ENCODE data around the gene NCOA1.
A peak's percentile ranks its signal among the peaks of the same experiment; 100 is the strongest.

The NCOA1 gene

DNA sequence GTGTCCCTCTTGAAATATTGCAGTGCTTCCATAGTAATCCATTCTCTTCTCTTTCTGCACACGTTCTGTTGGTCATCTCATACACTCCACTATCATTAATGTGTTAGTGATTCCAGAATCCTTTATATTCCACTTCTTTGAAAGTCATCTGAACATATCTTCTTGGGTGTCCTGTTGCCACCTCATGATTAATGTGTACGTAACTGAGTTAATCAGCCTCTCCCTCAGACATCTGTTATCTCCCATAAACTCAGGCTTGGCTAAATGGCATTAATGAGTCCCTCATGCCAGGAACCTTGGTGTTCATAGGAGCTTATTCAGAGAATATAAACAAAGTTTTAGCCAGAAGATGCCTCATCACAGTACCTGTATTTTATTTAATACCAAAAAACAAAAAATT is 126.4 kb downstream of the NCOA1 start:
- TF ChIP-seq, protein P1, sequence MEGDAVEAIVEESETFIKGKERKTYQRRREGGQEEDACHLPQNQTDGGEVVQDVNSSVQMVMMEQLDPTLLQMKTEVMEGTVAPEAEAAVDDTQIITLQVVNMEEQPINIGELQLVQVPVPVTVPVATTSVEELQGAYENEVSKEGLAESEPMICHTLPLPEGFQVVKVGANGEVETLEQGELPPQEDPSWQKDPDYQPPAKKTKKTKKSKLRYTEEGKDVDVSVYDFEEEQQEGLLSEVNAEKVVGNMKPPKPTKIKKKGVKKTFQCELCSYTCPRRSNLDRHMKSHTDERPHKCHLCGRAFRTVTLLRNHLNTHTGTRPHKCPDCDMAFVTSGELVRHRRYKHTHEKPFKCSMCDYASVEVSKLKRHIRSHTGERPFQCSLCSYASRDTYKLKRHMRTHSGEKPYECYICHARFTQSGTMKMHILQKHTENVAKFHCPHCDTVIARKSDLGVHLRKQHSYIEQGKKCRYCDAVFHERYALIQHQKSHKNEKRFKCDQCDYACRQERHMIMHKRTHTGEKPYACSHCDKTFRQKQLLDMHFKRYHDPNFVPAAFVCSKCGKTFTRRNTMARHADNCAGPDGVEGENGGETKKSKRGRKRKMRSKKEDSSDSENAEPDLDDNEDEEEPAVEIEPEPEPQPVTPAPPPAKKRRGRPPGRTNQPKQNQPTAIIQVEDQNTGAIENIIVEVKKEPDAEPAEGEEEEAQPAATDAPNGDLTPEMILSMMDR (conservative IDR thresholded peaks at IDR 0.05; ENCODE audit: low read length) = no peak
- peak; percentile 6 for DNase-seq (ENCODE audit: low read depth)

DNA sequence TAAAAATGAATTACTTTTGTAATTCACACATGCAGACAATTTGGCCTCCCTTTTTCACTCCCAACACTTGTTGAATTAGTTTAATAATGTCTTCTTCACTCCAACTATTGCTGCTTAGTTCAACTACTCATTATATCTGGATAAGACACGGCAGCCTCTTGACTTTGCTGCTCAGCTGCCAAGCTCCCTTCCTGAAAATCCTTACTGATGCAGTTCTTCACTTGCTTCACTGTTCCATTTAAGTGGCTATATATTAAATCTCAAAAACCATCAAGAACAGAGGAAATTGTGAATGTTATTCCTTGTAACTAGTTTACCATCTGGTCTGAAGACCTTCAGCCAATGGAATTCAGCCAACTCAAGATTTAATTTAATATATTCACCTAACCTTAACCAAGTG is 127.1 kb downstream of the NCOA1 start:
- H3K4me3 ChIP-seq (ENCODE audit: low read length) = no peak overlapping the region

More for the DNA sequence above, 126.4 kb downstream of the NCOA1 start:
- H3K4me3 ChIP-seq (ENCODE audit: low read length) = no peak overlapping the region

DNA sequence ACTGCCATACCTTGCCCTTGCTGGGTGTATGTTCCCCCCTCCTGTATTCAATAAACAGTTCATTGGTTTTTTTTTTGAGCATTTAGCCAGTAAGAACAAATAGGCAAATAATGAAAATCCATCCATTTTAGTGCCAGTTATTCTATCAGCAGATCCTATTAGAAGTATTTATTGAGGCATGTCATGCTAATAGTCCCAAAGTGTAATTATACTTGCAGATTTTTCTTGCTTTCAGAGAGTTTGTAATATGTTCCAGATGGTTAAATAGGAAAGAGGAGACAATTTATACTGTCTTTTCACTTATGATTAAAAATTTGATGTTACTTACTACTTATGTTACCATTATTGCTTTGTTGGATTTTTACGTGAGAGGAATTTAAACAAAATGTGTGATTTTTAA is 127.6 kb downstream of the NCOA1 start:
- no peak for DNase-seq (ENCODE audit: low read depth)
- H3K4me3 ChIP-seq (ENCODE audit: low read length) = no peak overlapping the region
- TF ChIP-seq, protein P1 (conservative IDR thresholded peaks at IDR 0.05; ENCODE audit: low read length) = no peak

More for the DNA sequence above, 127.1 kb downstream of the NCOA1 start:
- TF ChIP-seq, protein P1 (conservative IDR thresholded peaks at IDR 0.05; ENCODE audit: low read length) = no peak
- DNase-seq (ENCODE audit: low read depth) = no peak

DNA sequence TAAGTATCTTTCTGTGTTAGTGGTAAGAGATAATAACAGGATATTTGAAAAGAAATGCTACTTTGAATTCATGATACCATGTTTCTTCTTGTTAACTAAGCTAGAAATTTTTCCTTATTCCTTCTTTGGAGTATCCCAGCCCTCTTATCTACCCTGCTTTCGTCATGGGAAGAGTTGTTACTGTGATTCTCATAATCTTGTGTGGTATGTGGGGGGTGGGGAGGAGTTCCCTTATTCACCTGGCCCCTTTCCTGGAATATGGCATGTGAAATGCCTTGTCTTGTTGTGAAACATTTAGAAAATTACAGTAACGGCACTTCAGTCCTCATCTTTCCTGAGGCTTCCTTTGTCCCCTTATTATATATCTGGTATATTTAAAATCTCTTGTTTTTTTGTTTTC is 129.9 kb downstream of the NCOA1 start:
- H3K4me3 ChIP-seq (ENCODE audit: low read length) = no peak overlapping the region
- peak; percentile 16 for DNase-seq (ENCODE audit: low read depth)
- TF ChIP-seq, protein P1 (conservative IDR thresholded peaks at IDR 0.05; ENCODE audit: low read length) = no peak

DNA sequence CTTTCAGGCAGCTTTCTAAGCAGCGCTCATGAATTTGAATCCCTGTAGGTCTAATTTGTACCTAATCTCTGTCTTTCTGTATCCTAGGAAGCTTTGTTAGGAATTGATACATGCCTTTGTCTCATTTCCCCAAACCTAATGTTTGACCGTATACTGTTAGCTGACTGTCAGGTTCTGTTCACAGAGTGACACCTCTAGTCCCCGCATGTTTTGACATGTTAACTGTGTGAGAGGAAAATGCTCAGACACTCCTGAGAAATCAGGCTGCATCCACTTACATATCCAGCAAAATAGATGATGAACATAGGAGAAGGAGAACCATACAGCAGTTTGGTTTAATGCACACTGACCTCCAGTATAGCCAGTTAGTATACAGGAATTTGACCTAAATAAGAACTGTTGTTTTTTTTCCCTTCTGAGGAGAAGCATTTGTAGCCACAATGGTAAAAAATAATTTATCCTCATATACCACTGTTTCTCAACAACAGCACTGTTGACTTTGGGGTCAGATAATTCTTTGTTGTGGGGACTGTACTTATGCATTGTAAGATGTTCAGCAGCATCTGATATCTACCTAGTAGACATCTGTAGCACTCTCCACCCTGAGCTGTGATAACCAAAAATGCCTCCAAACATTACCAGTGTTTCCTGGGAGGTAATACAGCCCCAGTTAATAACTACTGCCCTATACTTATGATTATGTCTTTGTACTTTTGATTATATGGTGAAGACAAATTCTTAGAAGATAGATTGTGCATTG is 130.9 kb downstream of the NCOA1 start:
- no peak for DNase-seq (ENCODE audit: low read depth)
- H3K4me3 ChIP-seq (ENCODE audit: low read length) = no peak overlapping the region
- TF ChIP-seq, protein P1 (conservative IDR thresholded peaks at IDR 0.05; ENCODE audit: low read length) = no peak

DNA sequence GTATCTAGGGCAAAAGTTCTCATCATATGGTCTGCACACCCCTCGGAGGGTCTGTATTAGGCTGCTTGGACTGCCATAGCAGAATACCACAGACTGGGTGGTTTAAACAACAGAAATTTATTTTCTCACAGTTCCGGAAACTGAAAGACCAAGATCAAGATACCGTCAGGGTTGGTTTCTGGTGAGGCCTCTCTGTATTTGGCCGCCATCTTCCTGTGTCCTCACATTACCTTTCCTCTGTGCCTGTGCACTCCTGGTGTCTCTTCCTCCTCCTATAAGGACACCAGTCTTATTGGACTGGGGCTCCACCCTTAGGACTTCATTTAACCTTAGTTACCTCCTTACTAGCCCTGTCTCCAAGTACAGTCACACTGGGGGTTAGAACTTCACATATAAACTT is 132.5 kb downstream of the NCOA1 start:
- H3K4me3 ChIP-seq (ENCODE audit: low read length) = no peak overlapping the region
- TF ChIP-seq, protein P1 (conservative IDR thresholded peaks at IDR 0.05; ENCODE audit: low read length) = no peak
- DNase-seq (ENCODE audit: low read depth) = no peak

DNA sequence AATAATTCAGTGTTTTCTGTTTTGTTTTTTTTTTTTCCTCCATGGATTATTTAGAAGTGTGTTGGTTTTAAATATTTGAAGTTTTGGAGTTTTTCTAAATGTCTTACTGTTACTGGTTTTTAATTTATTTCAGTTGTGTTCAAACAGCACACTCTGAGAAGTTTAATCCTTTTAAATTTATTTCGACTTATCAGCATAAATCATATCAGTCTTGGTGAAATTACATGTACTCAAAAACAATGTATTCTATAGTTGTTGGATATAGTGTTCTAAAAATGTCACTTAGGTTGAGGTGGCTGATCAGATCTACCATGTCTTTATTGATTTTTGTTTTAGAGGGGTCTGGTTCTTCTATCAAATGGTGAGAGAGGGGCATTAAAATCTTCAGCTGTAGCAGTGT is 134.7 kb downstream of the NCOA1 start:
- H3K4me3 ChIP-seq (ENCODE audit: low read length) = no peak overlapping the region
- DNase-seq (ENCODE audit: low read depth) = no peak
- TF ChIP-seq, protein P1 (conservative IDR thresholded peaks at IDR 0.05; ENCODE audit: low read length) = no peak
